ENCODE results near the gene ZNF839. TPM values are rescaled to one million over a fixed set of nuclear protein-coding genes. Genes with fewer than 3 reads are reported as not detected.

The ZNF839 gene
- total RNA-seq, 1 experiment from 2014 or later, result 10.8 TPM

- intact Hi-C loops (cut with micrococcal nuclease; ENCODE audit: unreplicated experiment), result no loop called here
- Histone ChIP-seq H3K9me3 (ENCODE audit: control insufficient read depth, insufficient read depth, low read depth, low read length) (no peaks in the 10 kb centered on the region), H3K27ac (ENCODE audit: low read length) (no peak overlapping the region), H3K4me1 (ENCODE audit: control insufficient read depth, insufficient read depth, low read length) (no peaks in the 10 kb centered on the region), H3K36me3 (ENCODE audit: control insufficient read depth, insufficient read depth, low read length) (no peaks in the 10 kb centered on the region; the same call in none of the 2 replicates), H3K4me3 (ENCODE audit: low read depth in 2 of 2, low read length in 2 of 2) (no peak overlapping the region), H3K27me3 (ENCODE audit: control insufficient read depth, insufficient read depth, low read length) (no peaks in the 10 kb centered on the region)
- no TSS peak for BruUV-seq (replicated peaks)
- no peak for ATAC-seq
- ChIA-PET CTCF (no interaction called here), POLR2A (no interaction called here)
- TF ChIP-seq SIN3A (IDR thresholded peaks at IDR 0.05; ENCODE audit: borderline replicate concordance, insufficient read depth, low read depth, low read length) (no peak), REST (IDR thresholded peaks at IDR 0.05; ENCODE audit: insufficient read depth in 1 of 2, low read depth in 2 of 2, low read length in 1 of 2) (no peak), CTCF (IDR thresholded peaks at IDR 0.05) (no peak), POLR2AphosphoS5 (IDR thresholded peaks at IDR 0.05; ENCODE audit: low read depth, low read length) (no peak), TCF7L2 (IDR thresholded peaks at IDR 0.05; ENCODE audit: low read depth, low read length) (no peak)
- in situ Hi-C loops (cut with HindIII; ENCODE audit: low pct_unique_long_range_greater_than_20kb, low sequenced_read_pairs), result no loop called here
- DNase-seq (ENCODE audit: low read depth, low spot score), result no peak
Observed at GRCh38 chr14:102374264-102374663, 54.7 kb downstream of the ZNF839 start.

GRCh38 chr14:102375119-102375518 lies 55.6 kb downstream of the ZNF839 start:
- in situ Hi-C loops (cut with HindIII; ENCODE audit: low pct_unique_long_range_greater_than_20kb, low sequenced_read_pairs) (no loop called here), intact Hi-C loops (cut with micrococcal nuclease; ENCODE audit: unreplicated experiment) (no loop called here)
- H3K27me3 ChIP-seq (ENCODE audit: control insufficient read depth, insufficient read depth, low read length), result no peaks in the 10 kb centered on the region
- H3K9me3 ChIP-seq (ENCODE audit: control insufficient read depth, insufficient read depth, low read depth, low read length), result no peaks in the 10 kb centered on the region
- no peak for TF ChIP-seq CTCF (IDR thresholded peaks at IDR 0.05)
- no peak for TF ChIP-seq REST (IDR thresholded peaks at IDR 0.05; ENCODE audit: insufficient read depth in 1 of 2, low read depth in 2 of 2, low read length in 1 of 2)
- no peak for TF ChIP-seq POLR2AphosphoS5 (IDR thresholded peaks at IDR 0.05; ENCODE audit: low read depth, low read length)
- TF ChIP-seq TCF7L2 (IDR thresholded peaks at IDR 0.05; ENCODE audit: low read depth, low read length), result no peak
- TF ChIP-seq SIN3A (IDR thresholded peaks at IDR 0.05; ENCODE audit: borderline replicate concordance, insufficient read depth, low read depth, low read length), result no peak
- no TSS peak for BruUV-seq (replicated peaks)
- no peaks in the 10 kb centered on the region; the same call in none of the 2 replicates for H3K36me3 ChIP-seq (ENCODE audit: control insufficient read depth, insufficient read depth, low read length)
- ChIA-PET POLR2A (no interaction called here), CTCF (no interaction called here)
- H3K27ac ChIP-seq (ENCODE audit: low read length), result no peak overlapping the region
- DNase-seq (ENCODE audit: low read depth, low spot score) (no peak), ATAC-seq (no peak)
- no peak overlapping the region for H3K4me3 ChIP-seq (ENCODE audit: low read depth in 2 of 2, low read length in 2 of 2)
- no peaks in the 10 kb centered on the region for H3K4me1 ChIP-seq (ENCODE audit: control insufficient read depth, insufficient read depth, low read length)

All from Panc1 (cell line).